K562 (cell line): ENCODE results near the gene CD34.

Source experiments
- GABPB1 ChIP-seq: sonication (generic); formaldehyde crosslinking; IDR thresholded peaks from 2 replicates; pipeline ENCODE4 v1.8.0; 2022; ENCODE audit warnings: mild to moderate bottlenecking, missing genetic modification reagents
- PRDM10 ChIP-seq: fragments of 450-650 bp; IDR thresholded peaks from 2 replicates; pipeline ENCODE4 v1.6.1; 2018; ENCODE audit not compliant: partially characterized antibody
- RBFOX2 ChIP-seq: fragments of 200-400 bp; formaldehyde crosslinking; IDR thresholded peaks from 2 replicates; pipeline ENCODE4 v1.6.1; 2017; ENCODE audit warnings: low read depth, mild to moderate bottlenecking, low read length, moderate library complexity
- TAF9B ChIP-seq: fragments of 450-650 bp; IDR thresholded peaks from 2 replicates; pipeline ENCODE4 v1.6.1; 2018; ENCODE audit warnings: mild to moderate bottlenecking; ENCODE audit not compliant: partially characterized antibody
- ZSCAN29 ChIP-seq: fragments of 450-650 bp; IDR thresholded peaks from 2 replicates; pipeline ENCODE4 v1.6.1; 2017
- ZZZ3 ChIP-seq: fragments of 450-650 bp; IDR thresholded peaks from 2 replicates; pipeline ENCODE4 v1.6.1; 2016; ENCODE audit warnings: antibody characterized with exemption, mild to moderate bottlenecking, moderate library complexity

- no peak for TF ChIP-seq GABPB1 (CRISPR knock-in tag)
- no peak for TF ChIP-seq PRDM10
- TF ChIP-seq ZSCAN29 = no peak
- no peak for TF ChIP-seq ZZZ3
- TF ChIP-seq TAF9B = no peak
- no peak for TF ChIP-seq RBFOX2
Measured at GRCh38 chr1:207862241-207862787, 48.6 kb downstream of the CD34 start.
